SU-DHL-6 (cell line): Measurements from ENCODE around the gene WARS2.

Source experiments
- H2AFZ ChIP-seq: fragments of 200-600 bp; sonication (generic); 2 replicates; pipeline ENCODE4 v1.6.1; 2014; ENCODE audit warnings: low read depth, mild to moderate bottlenecking, moderate library complexity, mixed read lengths, antibody characterized with exemption, low read length; ENCODE audit not compliant: severe bottlenecking
- H3F3A ChIP-seq: fragments of 200-600 bp; shearing (Covaris generic); 2 replicates; pipeline ENCODE4 v1.6.0; 2016; ENCODE audit warnings: antibody characterized with exemption, mild to moderate bottlenecking; ENCODE audit not compliant: insufficient read depth
- H3K27ac ChIP-seq: fragments of 200-600 bp; sonication (generic); 2 replicates; pipeline ENCODE4 v1.5.1; 2016; ENCODE audit warnings: low read depth, mild to moderate bottlenecking, low read length, moderate library complexity, mixed read lengths
- H3K27me3 ChIP-seq: fragments of 200-600 bp; sonication (generic), shearing (Covaris generic); 2 replicates; pipeline ENCODE4 v1.6.0; 2014; ENCODE audit warnings: mild to moderate bottlenecking, low read length
- H3K36me3 ChIP-seq: fragments of 200-600 bp; sonication (generic); 2 replicates; pipeline ENCODE4 v1.6.1; 2014; ENCODE audit warnings: mild to moderate bottlenecking, low read length, mixed read lengths
- H3K4me2 ChIP-seq: fragments of 300-600, 200-600 bp; shearing (Covaris generic), sonication (generic); 2 replicates; pipeline ENCODE4 v1.6.0; 2014; ENCODE audit warnings: low read length, low read depth, mild to moderate bottlenecking; ENCODE audit not compliant: poor library complexity, severe bottlenecking
- H3K4me3 ChIP-seq: fragments of 200-600 bp; sonication (generic); 2 replicates; pipeline ENCODE4 v1.5.1; 2014; ENCODE audit warnings: antibody characterized with exemption, low read length, mild to moderate bottlenecking, mixed read lengths; ENCODE audit not compliant: insufficient read depth, poor library complexity, severe bottlenecking
- H3K79me2 ChIP-seq: fragments of 200-600 bp; sonication (generic); 2 replicates; pipeline ENCODE4 v1.6.1; 2014; ENCODE audit warnings: mild to moderate bottlenecking, low read length, moderate library complexity; ENCODE audit not compliant: insufficient read depth
- H3K9ac ChIP-seq: fragments of 200-600 bp; sonication (generic); 2 replicates; pipeline ENCODE4 v1.7.0; 2014; ENCODE audit warnings: mild to moderate bottlenecking, low read length
- H3K9me2 ChIP-seq: fragments of 200-600 bp; sonication (generic); replicated peaks from 2 replicates; pipeline ENCODE4 v1.6.1; 2014; ENCODE audit warnings: low read length; ENCODE audit not compliant: insufficient read depth
- H3K9me3 ChIP-seq: fragments of 200-600 bp; sonication (generic); 2 replicates; pipeline ENCODE4 v1.6.1; 2014; ENCODE audit warnings: low read length, mixed read lengths; ENCODE audit not compliant: insufficient read depth
- H4K20me1 ChIP-seq: fragments of 200-600 bp; sonication (generic); 2 replicates; pipeline ENCODE4 v1.6.1; 2014; ENCODE audit warnings: low read depth, mild to moderate bottlenecking, antibody characterized with exemption, low read length, moderate library complexity, mixed read lengths
- CTCF ChIP-seq: fragments of 200-600 bp; sonication (generic); IDR thresholded peaks from one replicate; pipeline ENCODE4 v1.5.1; 2017; ENCODE audit warnings: antibody characterized with exemption, mild to moderate bottlenecking, low read length, moderate library complexity; ENCODE audit not compliant: insufficient read depth, poor library complexity, severe bottlenecking
- EZH2phosphoT487 ChIP-seq: fragments of 200-600 bp; sonication (generic), shearing (Covaris generic); conservative IDR thresholded peaks from 2 replicates; pipeline ENCODE4 v1.6.1; 2018; ENCODE audit warnings: mild to moderate bottlenecking, antibody characterized with exemption, low read length, moderate library complexity, mixed read lengths

WARS2 gene

GRCh38 chr1:119040906-119041305 is 99.5 kb downstream of the WARS2 start:
- no peak overlapping the region for H3K27ac ChIP-seq
- H3K9ac ChIP-seq: no peak overlapping the region
- no peak overlapping the region for H2AFZ ChIP-seq
- H3K4me2 ChIP-seq: no peak overlapping the region
- H3K79me2 ChIP-seq: no peaks in the 10 kb centered on the region
- H3K9me3 ChIP-seq: no peaks in the 10 kb centered on the region
- no peaks in the 10 kb centered on the region for H3K27me3 ChIP-seq
- no peaks in the 10 kb centered on the region for H3K36me3 ChIP-seq
- no peaks in the 10 kb centered on the region for H3K9me2 ChIP-seq
- no peaks in the 10 kb centered on the region for H4K20me1 ChIP-seq
- H3F3A ChIP-seq: no peaks in the 10 kb centered on the region
- no peak overlapping the region for H3K4me3 ChIP-seq
- TF ChIP-seq EZH2phosphoT487 (no peak), CTCF (no peak)

GRCh38 chr1:119040489-119040888 is 100.0 kb downstream of the WARS2 start:
- Histone ChIP-seq H3K4me3 (no peak overlapping the region), H3K9me2 (no peaks in the 10 kb centered on the region), H3K27ac (no peak overlapping the region), H3K79me2 (no peaks in the 10 kb centered on the region), H3K4me2 (no peak overlapping the region), H3F3A (no peaks in the 10 kb centered on the region), H4K20me1 (no peaks in the 10 kb centered on the region), H3K36me3 (no peaks in the 10 kb centered on the region), H2AFZ (no peak overlapping the region), H3K9ac (no peak overlapping the region), H3K9me3 (no peaks in the 10 kb centered on the region), H3K27me3 (no peaks in the 10 kb centered on the region)
- TF ChIP-seq CTCF (no peak), EZH2phosphoT487 (no peak)

- H2AFZ ChIP-seq: no peak overlapping the region
- no peaks in the 10 kb centered on the region for H3K9me3 ChIP-seq
- H3K27me3 ChIP-seq: no peaks in the 10 kb centered on the region
- no peak overlapping the region for H3K9ac ChIP-seq
- no peak overlapping the region for H3K4me2 ChIP-seq
- H3K27ac ChIP-seq: no peak overlapping the region
- H3K4me3 ChIP-seq: no peak overlapping the region
- no peaks in the 10 kb centered on the region for H4K20me1 ChIP-seq
- no peaks in the 10 kb centered on the region for H3F3A ChIP-seq
- no peaks in the 10 kb centered on the region for H3K36me3 ChIP-seq
- H3K79me2 ChIP-seq: no peaks in the 10 kb centered on the region
- no peaks in the 10 kb centered on the region for H3K9me2 ChIP-seq
- TF ChIP-seq CTCF (no peak), EZH2phosphoT487 (no peak)
Observed at GRCh38 chr1:119038363-119038762, 102.1 kb downstream of the WARS2 start.

- Histone ChIP-seq H3K4me2 (no peak overlapping the region), H4K20me1 (no peaks in the 10 kb centered on the region), H3K4me3 (no peak overlapping the region), H3K9ac (no peak overlapping the region), H2AFZ (no peak overlapping the region), H3K9me2 (no peaks in the 10 kb centered on the region), H3K36me3 (no peaks in the 10 kb centered on the region), H3K27me3 (no peaks in the 10 kb centered on the region), H3K9me3 (no peaks in the 10 kb centered on the region), H3F3A (no peaks in the 10 kb centered on the region), H3K79me2 (no peaks in the 10 kb centered on the region), H3K27ac (no peak overlapping the region)
- TF ChIP-seq CTCF: no peak
- no peak for TF ChIP-seq EZH2phosphoT487
Observed at GRCh38 chr1:119034359-119034758, 106.1 kb downstream of the WARS2 start.
